ENCODE data around the gene EYS.

DNA sequence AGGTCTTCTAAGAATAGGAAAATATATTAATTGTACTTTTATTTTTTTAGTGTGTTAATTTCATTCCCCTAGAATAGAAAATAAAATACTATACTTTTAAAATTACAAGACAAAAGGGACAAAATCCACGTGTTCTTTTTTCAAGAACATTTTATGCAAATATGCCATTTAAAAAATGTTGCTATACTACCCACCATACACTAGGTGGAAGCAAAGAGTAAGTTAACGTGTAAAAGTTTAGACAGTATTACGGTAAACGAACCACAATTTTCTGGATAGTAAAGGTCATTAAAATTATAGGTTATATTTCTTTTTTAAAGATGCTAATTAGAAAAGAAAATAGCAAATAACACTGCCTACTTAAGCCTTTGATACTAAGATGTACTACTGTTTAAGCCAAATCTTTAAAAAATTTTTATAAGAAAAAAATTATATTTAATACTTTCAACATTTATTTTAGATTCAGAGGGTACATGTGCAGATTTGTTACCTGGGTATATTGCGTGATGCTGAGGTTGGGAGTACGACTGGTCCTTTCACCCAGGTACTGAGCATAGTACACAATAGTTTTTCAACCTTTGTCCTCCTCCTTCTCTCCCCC lies 1783.8 kb downstream of the EYS start:
- no peak for TF ChIP-seq POLR2AphosphoS5 (IDR thresholded peaks at IDR 0.05; ENCODE audit: borderline replicate concordance, low read depth, low read length)
- no peak for TF ChIP-seq EZH2 (IDR thresholded peaks at IDR 0.05)

Measured in SK-N-MC (cell line).